Measurements from ENCODE around the gene PRSS58.

The PRSS58 gene

GRCh38 chr7:142257958-142258357 lies at the start of gene PRSS58:
Gene PRSS58 (minus strand): TSS chr7:142258058. CDS start chr7:142257707, 351 bp downstream.
- DNase-seq, result no peak

- no peak for DNase-seq
Measured at GRCh38 chr7:142307246-142307900, 49.5 kb upstream of the PRSS58 start.

GRCh38 chr7:142303650-142304049 lies 45.8 kb upstream of the PRSS58 start:
- no peak for DNase-seq

GRCh38 chr7:142301923-142302550 lies 44.2 kb upstream of the PRSS58 start:
- DNase-seq, result no peak

GRCh38 chr7:142301299-142301698 lies 43.4 kb upstream of the PRSS58 start:
- DNase-seq, result no peak

GRCh38 chr7:142300689-142301088 lies 42.8 kb upstream of the PRSS58 start:
- DNase-seq, result no peak

GRCh38 chr7:142299237-142299781 lies 41.5 kb upstream of the PRSS58 start:
- DNase-seq, result no peak

- no peak for DNase-seq
Measured at GRCh38 chr7:142298627-142299026, 40.8 kb upstream of the PRSS58 start.

- no peak for DNase-seq
Measured at GRCh38 chr7:142298009-142298408, 40.2 kb upstream of the PRSS58 start.

GRCh38 chr7:142280263-142280662 lies 22.4 kb upstream of the PRSS58 start:
- DNase-seq, result no peak

GRCh38 chr7:142279601-142280000 lies 21.7 kb upstream of the PRSS58 start:
- no peak for DNase-seq

GRCh38 chr7:142275028-142275427 lies 17.2 kb upstream of the PRSS58 start:
- no peak for DNase-seq

- DNase-seq, result no peak
Measured at GRCh38 chr7:142272841-142273240, 15.0 kb upstream of the PRSS58 start.

- no peak for DNase-seq
Measured at GRCh38 chr7:142263598-142264380, 5.9 kb upstream of the PRSS58 start.

GRCh38 chr7:142250705-142251104 lies 7.2 kb downstream of the PRSS58 start:
- DNase-seq, result no peak

GRCh38 chr7:142249918-142250317 lies 7.9 kb downstream of the PRSS58 start:
- DNase-seq, result no peak

GRCh38 chr7:142248166-142249160 lies 9.4 kb downstream of the PRSS58 start:
- DNase-seq, result no peak

- DNase-seq, result no peak
Measured at GRCh38 chr7:142243823-142244222, 14.0 kb downstream of the PRSS58 start.

- DNase-seq, result no peak
Measured at GRCh38 chr7:142240546-142240945, 17.3 kb downstream of the PRSS58 start.

GRCh38 chr7:142231716-142232115 lies 26.1 kb downstream of the PRSS58 start:
- no peak for DNase-seq

GRCh38 chr7:142228537-142229104 lies 29.2 kb downstream of the PRSS58 start:
- no peak for DNase-seq
